OCI-LY7 (cell line): ENCODE results near the gene GRB10.

ENCODE experiments used
- CTCF ChIP-seq: fragments of 200-600 bp; sonication (generic); conservative IDR thresholded peaks from 2 replicates; pipeline ENCODE4 v1.5.1; 2014; ENCODE audit warnings: mild to moderate bottlenecking, antibody characterized with exemption, low read length, moderate library complexity, mixed read lengths
- EZH2phosphoT487 ChIP-seq: fragments of 200-600 bp; sonication (generic); IDR thresholded peaks from 2 replicates; pipeline ENCODE4 v1.6.1; 2018; ENCODE audit warnings: low read depth, borderline replicate concordance, mild to moderate bottlenecking, mixed run types, antibody characterized with exemption, low read length, moderate library complexity, mixed read lengths

DNA sequence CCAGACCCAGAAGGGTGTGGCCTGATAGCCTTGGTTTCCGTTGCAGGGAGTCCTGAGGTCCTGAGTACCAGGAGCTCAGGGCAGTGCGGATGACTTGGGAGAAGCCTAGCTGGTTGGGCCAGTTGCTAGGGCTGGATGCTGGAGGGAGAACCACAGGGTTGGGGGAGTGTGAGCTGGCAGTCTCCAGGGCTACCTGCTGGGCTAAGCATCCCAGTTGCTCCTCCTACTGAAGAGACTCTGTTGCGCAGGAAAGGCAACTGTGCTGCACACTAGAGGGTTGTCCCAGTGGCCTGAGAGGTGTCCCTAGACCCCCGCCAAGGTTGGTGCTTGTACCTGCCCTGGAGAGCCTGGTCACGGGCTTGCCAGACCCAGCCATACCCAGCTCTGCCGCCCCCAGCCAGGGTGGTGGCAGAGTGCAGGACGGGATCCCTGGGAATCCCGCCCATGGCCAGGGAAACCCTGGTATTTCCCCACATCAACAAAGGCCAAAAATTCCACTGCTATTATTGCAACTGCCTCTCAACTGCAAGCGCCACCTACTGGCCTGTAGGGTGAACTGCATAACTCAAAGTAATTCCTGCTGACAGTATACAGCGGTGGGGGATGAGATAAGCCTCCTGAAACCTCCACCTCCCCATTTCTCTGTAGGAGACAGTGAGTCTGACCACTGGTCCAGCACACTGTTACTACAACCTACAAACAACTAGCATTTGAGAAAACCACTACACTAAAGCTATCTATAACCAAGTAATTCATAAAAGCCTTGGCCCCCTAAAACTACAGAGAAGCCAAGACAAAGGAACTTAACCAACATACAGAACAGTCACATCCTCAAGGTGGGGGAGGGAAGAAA, 149.9 kb downstream of the GRB10 start:
- TF ChIP-seq CTCF (peak; percentile 93), EZH2phosphoT487 (no peak)
